ENCODE measurements around the gene DDX24. TPM values are rescaled to one million over a fixed set of nuclear protein-coding genes. Genes with fewer than 3 reads are reported as not detected.

The DDX24 gene
- total RNA-seq, 4 donors from 2014 or later: 116 to 170 (median 151) TPM

- TF ChIP-seq CTCF (IDR thresholded peaks at IDR 0.05) (no peak), EP300 (IDR thresholded peaks at IDR 0.05) (no peak)
- DNase-seq (ENCODE audit: low spot score in 2 of 2): no peak
- Histone ChIP-seq H3K36me3 (peaks cover 0 to 29% (median 0%) of the 10 kb centered on the region in 3 donors), H3K27ac (no peak overlapping the region), H3K9me3 (peaks cover 0 to 12% (median 0%) of the 10 kb centered on the region in 4 donors), H3K27me3 (no peaks in the 10 kb centered on the region), H3K4me1 (peaks cover 0 to 10% (median 4%) of the 10 kb centered on the region in 4 donors), H3K4me3 (no peak overlapping the region)
- 80 to 92% methylated on average over 9 of the region's 9 CpGs for WGBS, 2 donors
Observed at GRCh38 chr14:94124582-94125377, 43.8 kb upstream of the DDX24 start.

GRCh38 chr14:94123868-94124267 is 42.9 kb upstream of the DDX24 start:
- no peak for TF ChIP-seq POLR2A (IDR thresholded peaks at IDR 0.05)
- no peak for TF ChIP-seq CTCF (IDR thresholded peaks at IDR 0.05)
- Histone ChIP-seq H3K4me3 (no peak overlapping the region), H3K27ac (no peak overlapping the region), H3K27me3 (no peaks in the 10 kb centered on the region), H3K4me1 (peaks cover 0 to 7% (median 2%) of the 10 kb centered on the region in 4 donors), H3K36me3 (peaks cover 0 to 29% (median 0%) of the 10 kb centered on the region in 3 donors), H3K9me3 (peaks cover 0 to 21% (median 0%) of the 10 kb centered on the region in 4 donors)
- DNase-seq (ENCODE audit: low spot score in 2 of 2): no peak
- 93 to 97% methylated on average over 1 of the region's 1 CpG for WGBS, 2 donors

GRCh38 chr14:94123296-94123695 is 42.3 kb upstream of the DDX24 start:
- WGBS, 2 donors: 89 to 90% methylated on average over 9 of the region's 9 CpGs
- no peak overlapping the region for H3K4me3 ChIP-seq
- H3K27me3 ChIP-seq: no peaks in the 10 kb centered on the region
- no peak overlapping the region for H3K27ac ChIP-seq
- peaks cover 0 to 29% (median 0%) of the 10 kb centered on the region in 3 donors for H3K36me3 ChIP-seq
- DNase-seq (ENCODE audit: low spot score in 2 of 2): no peak
- H3K9me3 ChIP-seq: peaks cover 0 to 21% (median 0%) of the 10 kb centered on the region in 4 donors
- TF ChIP-seq POLR2A (IDR thresholded peaks at IDR 0.05): no peak
- no peak for TF ChIP-seq CTCF (IDR thresholded peaks at IDR 0.05)
- no peak for TF ChIP-seq EP300 (IDR thresholded peaks at IDR 0.05)
- H3K4me1 ChIP-seq: peaks cover 0 to 1% (median 0%) of the 10 kb centered on the region in 4 donors

- Histone ChIP-seq H3K4me3 (no peak overlapping the region), H3K27me3 (no peaks in the 10 kb centered on the region), H3K27ac (no peak overlapping the region), H3K4me1 (no peaks in the 10 kb centered on the region), H3K36me3 (peaks cover 0 to 20% (median 0%) of the 10 kb centered on the region in 3 donors), H3K9me3 (peaks cover 0 to 21% (median 0%) of the 10 kb centered on the region in 4 donors)
- no peak for DNase-seq (ENCODE audit: low spot score in 2 of 2)
- WGBS, 2 donors: 63 to 94% methylated on average over 3 of the region's 3 CpGs
- no peak for TF ChIP-seq CTCF (IDR thresholded peaks at IDR 0.05)
- no peak for TF ChIP-seq EP300 (IDR thresholded peaks at IDR 0.05)
- TF ChIP-seq POLR2A (IDR thresholded peaks at IDR 0.05): no peak
Observed at GRCh38 chr14:94122438-94122837, 41.4 kb upstream of the DDX24 start.

- no peak for DNase-seq (ENCODE audit: low spot score in 2 of 2)
- Histone ChIP-seq H3K4me1 (no peaks in the 10 kb centered on the region), H3K27me3 (peaks cover 0 to 4% of the 10 kb centered on the region in 2 donors), H3K9me3 (peaks cover 0 to 21% (median 0%) of the 10 kb centered on the region in 4 donors), H3K4me3 (no peak overlapping the region), H3K27ac (peak overlapping the region in 2 of 4 donors; percentile 33 to 47), H3K36me3 (peaks cover 0 to 11% (median 0%) of the 10 kb centered on the region in 3 donors)
- TF ChIP-seq CTCF (IDR thresholded peaks at IDR 0.05): no peak
- TF ChIP-seq EP300 (IDR thresholded peaks at IDR 0.05): no peak
- no peak for TF ChIP-seq POLR2A (IDR thresholded peaks at IDR 0.05)
- 49 to 62% methylated on average over 3 of the region's 3 CpGs for whole genome bisulfite sequencing, 2 donors
Observed at GRCh38 chr14:94121485-94121884, 40.5 kb upstream of the DDX24 start.
